ENCODE results near the gene CHTF18. TPM values are rescaled to one million over a fixed set of nuclear protein-coding genes. Genes with fewer than 3 reads are reported as not detected.
A peak's percentile ranks its signal among the peaks of the same experiment; 100 is the strongest.

The CHTF18 gene
- total RNA-seq, 1 donor from 2014 or later = 3.1 TPM

DNA sequence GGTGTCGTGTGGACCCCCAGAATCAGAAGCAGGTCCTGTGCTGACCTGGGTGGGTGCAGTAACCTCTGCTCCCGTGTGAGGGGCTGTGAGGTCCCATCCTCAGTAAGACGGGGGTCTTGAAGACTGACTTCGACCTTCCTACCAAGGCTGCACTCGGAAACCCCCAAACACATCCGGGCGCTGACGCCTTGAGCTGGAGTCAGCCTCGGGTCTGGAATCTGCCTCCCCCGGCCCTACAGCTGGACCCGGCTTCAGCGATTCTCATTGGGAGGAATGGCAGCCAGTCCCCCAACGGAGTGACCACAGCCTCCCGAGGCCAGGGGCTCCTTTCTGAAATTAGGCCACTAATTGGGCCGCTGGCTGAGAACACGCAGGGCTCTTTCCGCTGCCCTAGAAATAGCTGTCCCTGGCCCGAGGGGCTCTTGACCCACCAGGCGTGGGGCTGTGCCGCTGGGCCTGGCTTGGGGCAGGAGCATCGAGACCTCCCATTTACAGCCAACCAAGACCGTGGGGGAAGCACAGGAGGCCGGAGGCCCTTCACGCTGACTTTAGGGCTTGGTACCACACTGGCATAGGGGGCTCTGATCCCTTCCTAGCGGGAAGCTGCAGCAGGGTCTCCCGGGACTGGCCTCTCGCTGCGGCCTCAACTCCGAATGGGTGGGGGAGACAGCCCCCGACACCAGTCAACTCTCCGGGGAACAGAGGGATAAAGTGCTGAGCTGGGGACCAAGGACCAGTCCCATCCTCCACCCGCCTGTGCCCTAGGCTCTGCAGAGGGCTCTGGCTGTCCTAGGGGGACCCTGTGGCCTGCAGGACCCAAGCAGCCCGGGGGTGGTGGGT is 14.7 kb downstream of the CHTF18 start:
- H3K27ac ChIP-seq (replicated peaks) = no peak overlapping the region
- no peak for DNase-seq
- H3K4me1 ChIP-seq = peaks cover 26% of the 10 kb centered on the region
- TF ChIP-seq, protein P1, sequence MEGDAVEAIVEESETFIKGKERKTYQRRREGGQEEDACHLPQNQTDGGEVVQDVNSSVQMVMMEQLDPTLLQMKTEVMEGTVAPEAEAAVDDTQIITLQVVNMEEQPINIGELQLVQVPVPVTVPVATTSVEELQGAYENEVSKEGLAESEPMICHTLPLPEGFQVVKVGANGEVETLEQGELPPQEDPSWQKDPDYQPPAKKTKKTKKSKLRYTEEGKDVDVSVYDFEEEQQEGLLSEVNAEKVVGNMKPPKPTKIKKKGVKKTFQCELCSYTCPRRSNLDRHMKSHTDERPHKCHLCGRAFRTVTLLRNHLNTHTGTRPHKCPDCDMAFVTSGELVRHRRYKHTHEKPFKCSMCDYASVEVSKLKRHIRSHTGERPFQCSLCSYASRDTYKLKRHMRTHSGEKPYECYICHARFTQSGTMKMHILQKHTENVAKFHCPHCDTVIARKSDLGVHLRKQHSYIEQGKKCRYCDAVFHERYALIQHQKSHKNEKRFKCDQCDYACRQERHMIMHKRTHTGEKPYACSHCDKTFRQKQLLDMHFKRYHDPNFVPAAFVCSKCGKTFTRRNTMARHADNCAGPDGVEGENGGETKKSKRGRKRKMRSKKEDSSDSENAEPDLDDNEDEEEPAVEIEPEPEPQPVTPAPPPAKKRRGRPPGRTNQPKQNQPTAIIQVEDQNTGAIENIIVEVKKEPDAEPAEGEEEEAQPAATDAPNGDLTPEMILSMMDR (IDR thresholded peaks at IDR 0.05; ENCODE audit: borderline replicate concordance) = no peak
- intact Hi-C loops (cut with micrococcal nuclease) = no loop called here
- no peaks in the 10 kb centered on the region for H3K36me3 ChIP-seq
- peaks cover 53% of the 10 kb centered on the region for H3K27me3 ChIP-seq (ENCODE audit: low read depth)
- no peak overlapping the region for H3K4me3 ChIP-seq
- no peaks in the 10 kb centered on the region for H3K9me3 ChIP-seq (replicated peaks)

DNA sequence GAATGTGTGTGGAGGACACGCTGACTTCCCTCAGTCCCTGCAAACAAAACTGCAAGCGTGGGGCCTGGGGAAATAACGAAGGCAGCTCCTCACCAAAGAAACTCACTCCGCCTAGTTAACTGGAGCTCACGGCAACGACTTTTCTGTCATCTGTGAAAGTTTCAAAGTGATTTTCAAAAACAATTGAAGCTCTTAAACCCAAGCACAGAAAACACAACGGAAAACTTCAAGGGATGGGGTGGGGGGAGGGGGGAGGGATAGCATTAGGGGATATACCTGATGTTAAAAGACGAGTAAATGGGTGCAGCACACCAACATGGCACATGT is 15.3 kb downstream of the CHTF18 start:
- intact Hi-C loops (cut with micrococcal nuclease) = no loop called here
- TF ChIP-seq, protein P1 (IDR thresholded peaks at IDR 0.05; ENCODE audit: borderline replicate concordance) = no peak
- Histone ChIP-seq H3K4me1 (peaks cover 32% of the 10 kb centered on the region), H3K4me3 (no peak overlapping the region), H3K27ac (replicated peaks) (no peak overlapping the region), H3K9me3 (replicated peaks) (no peaks in the 10 kb centered on the region), H3K27me3 (ENCODE audit: low read depth) (peaks cover 49% of the 10 kb centered on the region), H3K36me3 (no peaks in the 10 kb centered on the region)
- DNase-seq = no peak

DNA sequence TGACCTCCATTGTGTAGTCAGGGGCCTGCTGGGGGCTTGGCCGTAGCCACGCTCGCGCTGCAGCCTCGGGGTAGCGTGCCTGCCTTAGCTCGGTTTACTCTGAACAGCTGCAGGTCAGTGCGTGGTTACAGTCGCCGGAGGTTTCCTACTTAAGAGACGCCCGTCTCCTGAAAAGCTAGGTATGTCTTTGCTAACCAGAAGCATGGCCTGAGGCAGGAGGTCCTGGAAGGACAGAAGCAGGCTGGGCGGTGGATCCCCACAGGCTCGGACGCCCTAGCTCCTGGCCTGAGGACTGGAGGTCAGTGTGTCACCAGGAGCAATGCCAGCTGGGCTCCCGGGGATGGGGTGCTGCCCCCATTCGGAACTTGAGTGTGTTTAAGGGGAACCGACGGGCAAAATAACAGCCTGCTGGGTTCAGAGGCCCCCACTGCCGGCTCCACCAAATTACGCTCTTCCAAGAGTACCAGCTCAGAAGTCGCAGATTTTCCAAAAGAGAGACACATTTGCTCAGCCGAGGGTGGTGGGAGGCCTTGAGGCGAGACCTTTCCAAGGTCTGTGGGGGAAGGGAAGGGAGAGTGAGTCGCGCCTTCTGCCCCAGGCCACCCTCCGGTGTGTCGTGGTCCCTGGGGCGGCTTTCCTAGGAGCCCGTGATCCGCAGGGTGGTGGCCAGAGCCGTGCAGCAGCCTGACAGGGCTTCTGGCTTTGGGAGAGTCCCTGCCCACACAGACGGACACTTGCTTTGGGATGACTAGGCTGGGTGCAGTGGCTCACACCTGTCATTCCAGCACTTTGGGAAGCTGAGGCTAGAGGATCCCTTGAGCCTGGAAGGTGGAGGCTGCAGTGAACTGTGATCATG is 16.0 kb downstream of the CHTF18 start:
- Histone ChIP-seq H3K4me1 (peaks cover 32% of the 10 kb centered on the region), H3K4me3 (no peak overlapping the region), H3K27ac (replicated peaks) (no peak overlapping the region), H3K36me3 (no peaks in the 10 kb centered on the region), H3K9me3 (replicated peaks) (no peaks in the 10 kb centered on the region), H3K27me3 (ENCODE audit: low read depth) (peaks cover 42% of the 10 kb centered on the region)
- no peak for DNase-seq
- intact Hi-C loops (cut with micrococcal nuclease) = no loop called here
- TF ChIP-seq, protein P1 (IDR thresholded peaks at IDR 0.05; ENCODE audit: borderline replicate concordance) = no peak

DNA sequence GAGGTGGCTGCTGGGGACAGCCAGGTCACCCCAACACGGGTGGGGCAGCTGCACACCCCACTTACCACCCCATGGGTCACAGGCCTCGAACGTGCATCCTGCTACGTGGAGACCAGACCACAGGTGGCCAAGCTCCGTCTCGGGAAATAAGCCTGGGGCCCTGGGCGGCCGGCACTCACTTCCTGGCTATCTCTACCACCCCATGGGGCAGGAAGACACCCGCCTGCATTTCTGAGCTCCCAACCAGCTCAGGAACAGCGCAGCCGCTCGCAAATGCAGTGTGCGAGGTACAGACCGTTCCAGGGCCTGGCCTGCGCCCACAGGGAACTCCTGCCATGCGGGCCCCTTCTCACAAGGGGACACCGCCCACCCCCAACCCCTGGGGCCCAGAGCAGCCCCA is 17.1 kb downstream of the CHTF18 start:
- Histone ChIP-seq H3K36me3 (no peaks in the 10 kb centered on the region), H3K27ac (replicated peaks) (no peak overlapping the region), H3K27me3 (ENCODE audit: low read depth) (peaks cover 32% of the 10 kb centered on the region), H3K4me3 (no peak overlapping the region), H3K9me3 (replicated peaks) (no peaks in the 10 kb centered on the region), H3K4me1 (peaks cover 32% of the 10 kb centered on the region)
- TF ChIP-seq, protein P1 (IDR thresholded peaks at IDR 0.05; ENCODE audit: borderline replicate concordance) = no peak
- intact Hi-C loops (cut with micrococcal nuclease) = no loop called here
- no peak for DNase-seq

DNA sequence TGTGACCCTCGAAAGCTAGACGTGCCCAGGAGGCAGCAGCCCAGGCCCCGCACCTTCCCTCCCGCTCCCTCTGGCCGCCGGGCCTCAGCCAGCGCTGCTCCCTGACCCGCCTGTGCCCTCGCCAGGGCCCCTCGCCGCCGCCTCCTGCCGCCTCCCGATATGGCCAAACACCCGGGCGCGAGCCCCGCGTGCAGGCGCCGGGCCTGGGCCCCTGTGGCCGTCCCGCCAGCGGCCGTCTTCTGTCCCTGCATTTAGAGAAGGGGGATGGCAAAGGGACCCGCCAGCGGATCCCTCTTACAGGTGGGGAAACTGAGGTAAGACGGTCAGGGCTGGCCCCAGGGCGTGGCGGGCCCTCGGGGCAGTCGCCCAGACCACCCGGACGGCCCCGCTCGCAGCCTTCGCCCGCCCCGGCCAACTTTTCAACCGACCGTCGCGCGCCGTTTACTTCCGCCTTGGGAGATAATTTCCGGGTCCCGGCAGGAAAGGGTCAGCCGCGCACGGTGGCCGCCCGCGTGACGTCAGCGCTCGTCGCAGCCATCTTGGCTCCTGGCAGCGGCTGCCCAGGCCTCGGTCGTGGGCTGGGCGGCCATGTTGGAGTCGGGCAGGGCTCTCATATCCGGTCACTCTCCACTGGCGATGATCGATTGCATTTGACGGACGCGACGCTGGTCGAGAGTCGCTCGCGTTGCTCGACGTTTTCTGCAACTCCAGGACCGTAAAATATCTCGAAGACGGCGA is 19.1 kb downstream of the CHTF18 start:
- TF ChIP-seq, protein P1 (IDR thresholded peaks at IDR 0.05; ENCODE audit: borderline replicate concordance) = no peak
- H3K4me1 ChIP-seq = peaks cover 32% of the 10 kb centered on the region
- H3K27ac ChIP-seq (replicated peaks) = peak overlapping the region; percentile 91
- H3K4me3 ChIP-seq = peak overlapping the region; percentile 83
- DNase-seq = peak; percentile 94
- intact Hi-C loops (cut with micrococcal nuclease) = no loop called here
- peaks cover 23% of the 10 kb centered on the region for H3K27me3 ChIP-seq (ENCODE audit: low read depth)
- peaks cover 5% of the 10 kb centered on the region for H3K9me3 ChIP-seq (replicated peaks)
- H3K36me3 ChIP-seq = no peaks in the 10 kb centered on the region

All from left ventricle myocardium inferior (tissue), 1 donor.